HepG2 (cell line): ENCODE measurements around the gene PAK2. TPM values are rescaled to one million over a fixed set of nuclear protein-coding genes. Genes with fewer than 3 reads are reported as not detected.
"Not testable (repeated sequence)": the region's sequence is repeated elsewhere in the genome, so short reads cannot be mapped to it uniquely, and the experiment has no call there.

Experiments used
- ATAC-seq: fragments of 200-7000 bp; cut with Tn5 transposase; 3 replicates; pipeline ENCODE4 v1.9.1; 2020; ENCODE audit warnings: mild to moderate bottlenecking, moderate library complexity
- BruUV-seq: library from RNA; stranded (reverse); fragments of 400-500 nt; replicated peaks from 2 replicates; lab custom pipeline; 2021; lab: Mats Ljungman, UMichigan
- CTCF ChIA-PET: fragments of 300-600 bp; formaldehyde crosslinking; extraction: SDS; loops from one replicate; lab custom pipeline; 2021; ENCODE audit warnings: low total read pairs, inconsistent platforms, low intra/inter-chr PET ratio; lab: Yijun Ruan, JAX
- POLR2A ChIA-PET: fragments of 350-600 bp; sonication (Branson Sonifier 250); formaldehyde crosslinking; loops from one replicate; lab custom pipeline; 2020; ENCODE audit warnings: antibody characterized with exemption, inconsistent platforms; lab: Yijun Ruan, JAX
- DNase-seq: peaks from one replicate; pipeline ENCODE4 v3.0.0-alpha.2; 2015; ENCODE audit warnings: low spot score
- FAIRE-seq: peaks from 3 replicates; lab custom pipeline; 2011; peaks lifted over from hg19 to GRCh38; lab: Jason Lieb, UNC
- H2AFZ ChIP-seq: one replicate; pipeline ENCODE4 v1.6.1; 2011; ENCODE audit warnings: low read length, inconsistent platforms
- H3K27ac ChIP-seq: fragments of 300-600 bp; 3 replicates; pipeline ENCODE4 v1.8.0; 2011; ENCODE audit warnings: mixed run types, mild to moderate bottlenecking, mixed read lengths, low read length, inconsistent platforms; ENCODE audit not compliant: insufficient read depth; ENCODE audit errors: extremely low read length
- H3K27me3 ChIP-seq, 2 experiments: fragments of 200-600 bp in 1 of 2; 2 replicates in 1 of 2; 3 replicates in 1 of 2; pipeline versions ENCODE4 v1.6.0 to v1.8.0; 2011; ENCODE audit warnings: low read length in 2 of 2, mild to moderate bottlenecking in 2 of 2, moderate library complexity in 2 of 2, inconsistent platforms in 1 of 2; ENCODE audit not compliant: insufficient read depth in 2 of 2, control insufficient read depth in 1 of 2
- H3K36me3 ChIP-seq, 2 experiments: fragments of 200-600 bp in 1 of 2; replicated peaks in 1 of 2; 2 replicates in 1 of 2; 3 replicates in 1 of 2; pipeline versions ENCODE4 v1.5.1 to v1.8.0; 2011; ENCODE audit warnings: low read length in 2 of 2, inconsistent platforms in 1 of 2; ENCODE audit not compliant: insufficient read depth in 2 of 2, control insufficient read depth in 1 of 2
- H3K4me1 ChIP-seq: 2 replicates; pipeline ENCODE4 v1.5.1; 2012; ENCODE audit warnings: low read length, inconsistent platforms; ENCODE audit not compliant: insufficient read depth
- H3K4me2 ChIP-seq: 2 replicates; pipeline ENCODE4 v1.6.0; 2011; ENCODE audit warnings: low read depth, low read length, inconsistent platforms
- H3K4me3 ChIP-seq, 3 experiments: fragments of 200-600 bp in 1 of 3; sonication (generic), shearing (Covaris generic) in 1 of 3; replicated peaks in 1 of 3; 2 replicates each; pipeline ENCODE4 v1.5.1; 2011 to 2016; ENCODE audit warnings: low read length in 3 of 3, inconsistent platforms in 2 of 3, low read depth in 2 of 3, mild to moderate bottlenecking in 2 of 3, control low read depth in 1 of 3, mixed read lengths in 1 of 3; ENCODE audit not compliant: insufficient read depth in 1 of 3
- H3K79me2 ChIP-seq: one replicate; pipeline ENCODE4 v1.6.1; 2011; ENCODE audit warnings: low read length, inconsistent platforms; ENCODE audit not compliant: insufficient read depth
- H3K9ac ChIP-seq: 2 replicates; pipeline ENCODE4 v1.6.0; 2011; ENCODE audit warnings: mild to moderate bottlenecking, low read depth, low read length, inconsistent platforms; ENCODE audit not compliant: insufficient read depth
- H3K9me3 ChIP-seq: 2 replicates; pipeline ENCODE4 v1.5.1; 2012; ENCODE audit warnings: mild to moderate bottlenecking, low read length
- H4K20me1 ChIP-seq: 2 replicates; pipeline ENCODE4 v1.6.0; 2011; ENCODE audit warnings: inconsistent platforms, mild to moderate bottlenecking, low read length, moderate library complexity; ENCODE audit not compliant: insufficient read depth
- GTF2F1 ChIP-seq: fragments of 150-350 bp; IDR thresholded peaks from 2 replicates; pipeline ENCODE4 v1.6.1; 2014; ENCODE audit warnings: low read length
- MAFG ChIP-seq: sonication (generic); formaldehyde crosslinking; IDR thresholded peaks from 2 replicates; pipeline ENCODE4 v1.5.1; 2020; ENCODE audit warnings: mild to moderate bottlenecking, missing genetic modification reagents
- TP53 ChIP-seq: sonication (generic); formaldehyde crosslinking; conservative IDR thresholded peaks from 2 replicates; pipeline ENCODE4 v1.4.0; 2020; ENCODE audit warnings: missing genetic modification reagents
- ZMAT5 ChIP-seq: sonication (generic); formaldehyde crosslinking; IDR thresholded peaks from 2 replicates; pipeline ENCODE4 v1.5.0; 2020; ENCODE audit warnings: mild to moderate bottlenecking, low read depth, missing genetic modification reagents, borderline replicate concordance
- ZNF232 ChIP-seq: sonication (generic); formaldehyde crosslinking; IDR thresholded peaks from 2 replicates; pipeline ENCODE4 v1.4.0; 2020; ENCODE audit warnings: missing genetic modification reagents, borderline replicate concordance
- ZNF724P ChIP-seq: sonication (generic); formaldehyde crosslinking; IDR thresholded peaks from 2 replicates; pipeline ENCODE4 v1.8.0; 2022; ENCODE audit warnings: missing genetic modification reagents, borderline replicate concordance
- WGBS: methylation state at CpG from one replicate; pipeline ENCODE4 v1.1.6; 2017; ENCODE audit warnings: low lambda C conversion rate; 5-methylcytosine and 5-hydroxymethylcytosine counted together
- in situ Hi-C: cut with HindIII; loops from 2 replicates; pipeline ENCODE4 v1.10.0; 2017; ENCODE audit warnings: low pct_unique_long_range_greater_than_20kb; ENCODE audit not compliant: extremely low pct_ligation_motif_present
- intact Hi-C: fragments of 100-400 bp; cut with micrococcal nuclease; formaldehyde crosslinking; loops from one replicate; pipeline ENCODE4 v1.10.0; 2022; ENCODE audit not compliant: unreplicated experiment
- polyA plus RNA-seq, 8 experiments: library from polyadenylated mRNA; depleted of rRNA in 3 of 8; stranded (reverse) in 7 of 8; unstranded in 1 of 8; fragments of >200 nt; fragmentation: Illumina TruSeq in 4 of 8; extraction: Trizol in 4 of 8; gene quantifications; 2 replicates each; pipeline versions ENCODE4 v1.2.1 to v1.2.3, GENCODE V29; 2011 to 2016; ENCODE audit warnings: low read depth in 4 of 8, missing spikeins in 1 of 8, mixed read lengths in 1 of 8; ENCODE audit not compliant: insufficient read depth in 1 of 8
- total RNA-seq, 5 experiments: library from RNA; depleted of rRNA; stranded (reverse); fragments of >200 nt; fragmentation: Illumina TruSeq; extraction: Trizol; gene quantifications; 2 replicates each; pipeline ENCODE4 v1.2.3, GENCODE V29; 2016; ENCODE audit warnings: low read depth in 1 of 5

PAK2 gene
- total and polyA plus RNA-seq, 2 of the 13 experiments (the other 11 are each of a cell fraction or from before 2014, with no cell fraction given) = 23.0 to 24.7 TPM

- BruUV-seq, H3K27me3 ChIP-seq, H4K20me1 ChIP-seq, CTCF ChIA-PET, FAIRE-seq, H3K36me3 ChIP-seq, ATAC-seq, H3K4me2 ChIP-seq, H2AFZ ChIP-seq, H3K4me3 ChIP-seq, DNase-seq, in situ Hi-C loops, intact Hi-C loops, H3K79me2 ChIP-seq, H3K9ac ChIP-seq, H3K27ac ChIP-seq, POLR2A ChIA-PET: not testable (repeated sequence)
- Histone ChIP-seq H3K9me3 (peaks cover 14% of the 10 kb centered on the region), H3K4me1 (peaks cover 15% of the 10 kb centered on the region)
- peak; percentile 98 for TF ChIP-seq ZNF724P
- 31% methylated on average over 4 of the region's 4 CpGs for WGBS
Observed at GRCh38 chr3:196848375-196848774, 108.7 kb downstream of the PAK2 start.

DNA sequence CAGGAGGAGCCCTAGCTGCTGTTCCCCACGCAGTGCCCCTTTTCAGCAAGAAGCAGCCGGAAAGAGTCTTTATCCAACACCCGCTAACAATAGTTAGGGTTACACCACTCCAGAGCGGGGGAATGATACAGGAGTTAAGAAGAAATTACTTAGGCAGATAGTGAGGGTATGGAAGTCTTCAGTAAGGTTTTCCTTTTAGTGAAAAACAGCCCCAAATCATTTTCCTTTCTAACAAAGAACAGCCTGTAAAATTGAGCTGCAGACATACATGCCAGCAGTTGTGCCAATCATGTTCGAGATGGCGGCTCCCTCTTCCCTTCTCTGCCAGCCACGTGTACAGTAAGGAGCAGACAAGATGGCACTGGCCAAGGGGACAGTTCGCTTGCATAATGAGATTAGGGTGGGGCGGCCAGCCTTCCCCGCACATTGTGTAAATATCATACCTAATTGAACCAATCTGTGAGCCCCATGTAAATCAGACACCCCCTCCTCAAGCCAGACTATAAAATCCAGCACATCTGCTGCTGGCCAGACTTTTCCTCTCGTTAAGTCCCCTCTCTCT is 109.6 kb downstream of the PAK2 start:
- ChIA-PET POLR2A (interaction anchor here (1.7 kb wide), 1 partner anchor 19 kb away, joined by 3 read pairs; the partner anchor contains the start of gene SENP5), CTCF (no interaction called here)
- WGBS = 80% methylated on average over 11 of the region's 11 CpGs
- no peaks in the 10 kb centered on the region for H3K79me2 ChIP-seq
- no TSS peak for BruUV-seq
- DNase-seq = no peak
- peaks cover 14% of the 10 kb centered on the region for H3K9me3 ChIP-seq
- no peak overlapping the region for H3K4me3 ChIP-seq
- H4K20me1 ChIP-seq = no peaks in the 10 kb centered on the region
- H3K27ac ChIP-seq = no peak overlapping the region
- in situ Hi-C loops = no loop called here
- no peak for FAIRE-seq
- H3K4me2 ChIP-seq = no peak overlapping the region
- no peak for TF ChIP-seq MAFG (CRISPR knock-in tag)
- TF ChIP-seq ZMAT5 (CRISPR knock-in tag) = no peak
- TF ChIP-seq ZNF232 (CRISPR knock-in tag) = no peak
- TF ChIP-seq GTF2F1 = no peak
- no peak for TF ChIP-seq TP53 (CRISPR knock-in tag)
- peaks cover 7% of the 10 kb centered on the region; the same call in 1 of the 2 replicates for H3K4me1 ChIP-seq
- ATAC-seq = no peak
- no peaks in the 10 kb centered on the region for H3K36me3 ChIP-seq
- no peak overlapping the region for H2AFZ ChIP-seq
- no peaks in the 10 kb centered on the region for H3K27me3 ChIP-seq
- intact Hi-C loops = no loop called here
- no peak overlapping the region for H3K9ac ChIP-seq
